HepG2 (cell line): Measurements from ENCODE around the gene LIPT1. TPM values are rescaled to one million over a fixed set of nuclear protein-coding genes. Genes with fewer than 3 reads are reported as not detected.

Experiments used
- CBX5 ChIP-seq: sonication (generic); formaldehyde crosslinking; IDR thresholded peaks from 2 replicates; pipeline ENCODE4 v1.4.0; 2020; ENCODE audit warnings: missing genetic modification reagents, borderline replicate concordance
- FIP1L1 ChIP-seq: fragments of 200-400 bp; formaldehyde crosslinking; IDR thresholded peaks from 2 replicates; pipeline ENCODE4 v1.6.1; 2018; ENCODE audit warnings: low read depth, mild to moderate bottlenecking, low read length, moderate library complexity, borderline replicate concordance; ENCODE audit not compliant: insufficient read depth
- KDM1A ChIP-seq: IDR thresholded peaks from 2 replicates; pipeline ENCODE4 v1.6.1; 2016; ENCODE audit warnings: missing compliant biosample characterization
- KDM5A ChIP-seq: fragments of 200-600 bp; sonication (generic); IDR thresholded peaks from 2 replicates; pipeline ENCODE4 v1.7.0; 2018; ENCODE audit warnings: antibody characterized with exemption, mild to moderate bottlenecking, low read length, borderline replicate concordance
- MED1 ChIP-seq: sonication (generic); formaldehyde crosslinking; IDR thresholded peaks from 2 replicates; pipeline ENCODE4 v1.4.0; 2020; ENCODE audit warnings: missing genetic modification reagents
- MEF2D ChIP-seq: sonication (generic); formaldehyde crosslinking; IDR thresholded peaks from 2 replicates; pipeline ENCODE4 v1.5.1; 2020; ENCODE audit warnings: mild to moderate bottlenecking, missing genetic modification reagents
- MEIS2 ChIP-seq: sonication (generic); formaldehyde crosslinking; IDR thresholded peaks from 2 replicates; pipeline ENCODE4 v1.9.0; 2021; ENCODE audit warnings: mild to moderate bottlenecking, missing genetic modification reagents
- MXI1 ChIP-seq: IDR thresholded peaks from 3 replicates; pipeline ENCODE4 v1.6.1; 2012; ENCODE audit warnings: low read depth, low read length, inconsistent platforms, borderline replicate concordance
- RBM39 ChIP-seq: fragments of 200-400 bp; formaldehyde crosslinking; IDR thresholded peaks from one replicate; pipeline ENCODE4 v1.6.1; 2018; ENCODE audit warnings: antibody characterized with exemption, mild to moderate bottlenecking, low read depth, low read length; ENCODE audit not compliant: poor library complexity, severe bottlenecking
- RFXAP ChIP-seq: sonication (generic); formaldehyde crosslinking; IDR thresholded peaks from 2 replicates; pipeline ENCODE4 v1.4.0; 2020; ENCODE audit warnings: missing genetic modification reagents, borderline replicate concordance
- SALL2 ChIP-seq: sonication (generic); formaldehyde crosslinking; IDR thresholded peaks from 2 replicates; pipeline ENCODE4 v1.8.1; 2023; ENCODE audit warnings: mild to moderate bottlenecking, missing genetic modification reagents, inconsistent platforms
- SP5 ChIP-seq: IDR thresholded peaks from 2 replicates; pipeline ENCODE4 v1.6.1; 2016; ENCODE audit warnings: low read depth, borderline replicate concordance
- TEF ChIP-seq: sonication (generic); formaldehyde crosslinking; IDR thresholded peaks from 2 replicates; pipeline ENCODE4 v1.5.0; 2020; ENCODE audit warnings: missing genetic modification reagents
- ZHX2 ChIP-seq, 2 experiments: sonication (generic) in 1 of 2; formaldehyde crosslinking in 1 of 2; IDR thresholded peaks; 2 replicates each; pipeline versions ENCODE4 v1.6.1 to v1.9.0; 2014 to 2022; ENCODE audit warnings: antibody characterized with exemption in 1 of 2, borderline replicate concordance in 1 of 2, inconsistent platforms in 1 of 2, low read depth in 1 of 2, missing genetic modification reagents in 1 of 2
- ZNF460 ChIP-seq: sonication (generic); formaldehyde crosslinking; IDR thresholded peaks from 2 replicates; pipeline ENCODE4 v1.5.1; 2020; ENCODE audit warnings: missing genetic modification reagents, mild to moderate bottlenecking, borderline replicate concordance
- ZNF790 ChIP-seq: sonication (generic); formaldehyde crosslinking; IDR thresholded peaks from 2 replicates; pipeline ENCODE4 v1.8.0; 2022; ENCODE audit warnings: missing genetic modification reagents, mild to moderate bottlenecking, borderline replicate concordance
- ZNF839 ChIP-seq: sonication (generic); formaldehyde crosslinking; IDR thresholded peaks from 2 replicates; pipeline ENCODE4 v1.4.0; 2020; ENCODE audit warnings: missing genetic modification reagents, mild to moderate bottlenecking, borderline replicate concordance
- ZSCAN22 ChIP-seq: sonication (generic); formaldehyde crosslinking; IDR thresholded peaks from 2 replicates; pipeline ENCODE4 v1.4.0; 2020; ENCODE audit warnings: mild to moderate bottlenecking, missing genetic modification reagents
- polyA plus RNA-seq, 8 experiments: library from polyadenylated mRNA; depleted of rRNA in 3 of 8; stranded (reverse) in 7 of 8; unstranded in 1 of 8; fragments of >200 nt; fragmentation: Illumina TruSeq in 4 of 8; extraction: Trizol in 4 of 8; gene quantifications; 2 replicates each; pipeline versions ENCODE4 v1.2.1 to v1.2.3, GENCODE V29; 2011 to 2016; ENCODE audit warnings: low read depth in 4 of 8, missing spikeins in 1 of 8, mixed read lengths in 1 of 8; ENCODE audit not compliant: insufficient read depth in 1 of 8
- total RNA-seq, 5 experiments: library from RNA; depleted of rRNA; stranded (reverse); fragments of >200 nt; fragmentation: Illumina TruSeq; extraction: Trizol; gene quantifications; 2 replicates each; pipeline ENCODE4 v1.2.3, GENCODE V29; 2016; ENCODE audit warnings: low read depth in 1 of 5
- TF ChIP-seq, protein P1 (sequence below): sonication (generic); formaldehyde crosslinking; conservative IDR thresholded peaks from 2 replicates; pipeline ENCODE4 v1.4.0; 2020; ENCODE audit warnings: missing genetic modification reagents
- TF ChIP-seq, protein P2 (sequence below): IDR thresholded peaks from 2 replicates; pipeline ENCODE4 v1.6.1; 2016; ENCODE audit warnings: missing genetic modification reagents, missing compliant biosample characterization

LIPT1 gene
- total and polyA plus RNA-seq, 2 of the 13 experiments (the other 11 are each of a cell fraction or from before 2014, with no cell fraction given), result 8.0 to 9.6 TPM

DNA sequence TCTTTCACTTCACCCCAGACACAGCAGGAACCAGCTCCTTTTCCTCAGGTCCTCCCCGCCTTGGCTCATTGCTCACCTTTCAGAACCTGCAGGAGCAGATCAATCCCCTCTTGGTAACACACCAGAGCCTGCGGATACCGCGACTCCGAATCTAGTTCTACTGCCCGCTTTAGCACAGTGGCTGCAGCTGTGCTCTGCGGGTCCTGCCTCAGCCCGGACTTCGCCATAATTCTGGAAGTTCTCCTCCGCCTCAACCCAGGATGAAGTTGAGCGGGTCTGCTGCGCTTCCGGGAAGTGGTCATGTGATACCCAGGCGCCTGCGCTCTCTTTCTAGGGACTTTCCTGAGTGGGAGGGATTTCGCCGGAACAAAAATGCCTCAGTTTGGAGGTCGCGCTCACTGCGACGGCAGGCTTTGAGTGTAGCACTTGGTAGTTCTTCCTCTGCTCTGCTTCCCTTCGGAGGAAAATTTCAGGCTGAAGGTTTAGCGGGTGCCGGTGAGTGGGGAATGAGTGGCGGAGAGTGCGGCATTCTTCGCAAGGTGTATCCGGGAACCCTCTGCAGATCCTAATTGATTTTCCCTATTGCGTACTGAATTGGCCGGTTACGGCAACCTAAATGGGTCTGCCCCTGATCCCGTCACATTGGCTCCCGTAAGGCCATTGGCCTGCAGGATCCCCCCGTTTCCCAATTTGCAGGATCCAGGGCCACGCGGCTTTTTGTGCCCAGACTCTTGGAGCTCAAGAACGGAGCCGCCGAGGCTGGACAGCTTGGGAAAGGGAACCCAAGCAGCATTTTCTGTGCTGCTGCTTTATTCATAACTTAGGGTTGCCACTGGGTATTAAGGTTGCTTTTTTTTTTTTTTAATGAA, 26.2 kb downstream of the LIPT1 start, which contains the start of the genes MITD1 and MRPL30 (continued):
- TF ChIP-seq, protein P1, sequence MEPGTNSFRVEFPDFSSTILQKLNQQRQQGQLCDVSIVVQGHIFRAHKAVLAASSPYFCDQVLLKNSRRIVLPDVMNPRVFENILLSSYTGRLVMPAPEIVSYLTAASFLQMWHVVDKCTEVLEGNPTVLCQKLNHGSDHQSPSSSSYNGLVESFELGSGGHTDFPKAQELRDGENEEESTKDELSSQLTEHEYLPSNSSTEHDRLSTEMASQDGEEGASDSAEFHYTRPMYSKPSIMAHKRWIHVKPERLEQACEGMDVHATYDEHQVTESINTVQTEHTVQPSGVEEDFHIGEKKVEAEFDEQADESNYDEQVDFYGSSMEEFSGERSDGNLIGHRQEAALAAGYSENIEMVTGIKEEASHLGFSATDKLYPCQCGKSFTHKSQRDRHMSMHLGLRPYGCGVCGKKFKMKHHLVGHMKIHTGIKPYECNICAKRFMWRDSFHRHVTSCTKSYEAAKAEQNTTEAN (CRISPR knock-in tag), result peak; percentile 70; the same call in 1 of the 2 replicates
- TF ChIP-seq RFXAP (CRISPR knock-in tag) (peak; percentile 96), SP5 (CRISPR knock-in tag) (peak; percentile 73), ZNF839 (peak; percentile 86; the same call in 1 of the 2 replicates), RBM39 (peak; percentile 95), FIP1L1 (no peak), MXI1 (peak; percentile 90; the same call in 2 of the 3 replicates), TEF (peak; percentile 72), ZNF790 (CRISPR knock-in tag) (peak; percentile 74; the same call in 1 of the 2 replicates), MED1 (CRISPR knock-in tag) (peak; percentile 92), SALL2 (CRISPR knock-in tag) (peak; percentile 62; the same call in 1 of the 2 replicates), ZHX2 (IDR thresholded peaks at IDR 0.05; ENCODE audit: low read depth) (peak; percentile 89), ZHX2 (CRISPR knock-in tag; IDR thresholded peaks at IDR 0.05; ENCODE audit: borderline replicate concordance) (no peak), KDM5A (peak; percentile 96), MEF2D (peak; percentile 97), MEIS2 (CRISPR knock-in tag) (0 out of 2 replicates have a peak, but pooled peaks have one; percentile 52), ZNF460 (CRISPR knock-in tag) (peak; percentile 41; the same call in 1 of the 2 replicates), KDM1A (no peak), ZSCAN22 (CRISPR knock-in tag) (no peak), CBX5 (peak; percentile 96; the same call in 1 of the 2 replicates)
- TF ChIP-seq, protein P2, sequence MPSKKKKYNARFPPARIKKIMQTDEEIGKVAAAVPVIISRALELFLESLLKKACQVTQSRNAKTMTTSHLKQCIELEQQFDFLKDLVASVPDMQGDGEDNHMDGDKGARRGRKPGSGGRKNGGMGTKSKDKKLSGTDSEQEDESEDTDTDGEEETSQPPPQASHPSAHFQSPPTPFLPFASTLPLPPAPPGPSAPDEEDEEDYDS (CRISPR knock-in tag), result peak; percentile 98
